Colonic mucosa (tissue), 4 donors: ENCODE data around the gene SPATA31D3. TPM values are rescaled to one million over a fixed set of nuclear protein-coding genes. Genes with fewer than 3 reads are reported as not detected.
"Not testable (repeated sequence)": the region's sequence is repeated elsewhere in the genome, so short reads cannot be mapped to it uniquely, and the experiment has no call there.

Experiments used
- DNase-seq: peaks from one replicate; pipeline ENCODE4 v3.0.0-alpha.2; 2020
- H3K27ac ChIP-seq: fragments of 200-600 bp; one replicate; pipeline ENCODE4 v1.8.0; 2021
- H3K27me3 ChIP-seq: fragments of 200-600 bp; one replicate; pipeline ENCODE4 v1.8.0; 2021
- H3K36me3 ChIP-seq: fragments of 200-600 bp; one replicate; pipeline ENCODE4 v1.8.0; 2021
- H3K4me1 ChIP-seq: fragments of 200-600 bp; one replicate; pipeline ENCODE4 v1.8.0; 2021; ENCODE audit warnings: mild to moderate bottlenecking
- H3K4me3 ChIP-seq: fragments of 200-600 bp; one replicate; pipeline ENCODE4 v1.8.0; 2021
- H3K9ac ChIP-seq, 2 donors: one replicate each; pipeline ENCODE4 v1.7.0; 2013; ENCODE audit warnings: control low read depth in 2 of 2, low read depth in 2 of 2, low read length in 2 of 2
- H3K9me3 ChIP-seq: fragments of 200-600 bp; one replicate; pipeline ENCODE4 v1.8.0; 2021
- CTCF ChIP-seq: fragments of 200-600 bp; IDR thresholded peaks from one replicate; pipeline ENCODE4 v1.8.0; 2022; ENCODE audit warnings: antibody characterized with exemption, mild to moderate bottlenecking
- intact Hi-C: fragments of 100-400 bp; cut with DNase I; formaldehyde crosslinking; loops from one replicate; pipeline ENCODE4 v1.14.1; 2022
- total RNA-seq, 2 donors: library from RNA; stranded (reverse); fragmentation: NEBNext Ultra II Directional in 1 of 2; extraction: Animal tissue kit (Norgen Biotek cat#: 25700) in 1 of 2; gene quantifications; one replicate each; pipeline ENCODE4 v1.2.1, GENCODE V29; 2021
- donor health status: healthy.
- donor health status: DM: no; HTN: no; CAD: no.
- donor health status: DM: no; HTN: no; CAD: no.

Gene SPATA31D3
- total RNA-seq, 2 donors from 2014 or later = not detected

- Histone ChIP-seq H3K9me3 (no peaks in the 10 kb centered on the region), H3K4me3 (no peak overlapping the region), H3K36me3 (no peaks in the 10 kb centered on the region), H3K27me3 (no peaks in the 10 kb centered on the region), H3K27ac (no peak overlapping the region), H3K4me1 (no peaks in the 10 kb centered on the region), H3K9ac (no peak overlapping the region)
- intact Hi-C loops = no loop called here
- TF ChIP-seq CTCF = no peak
- no peak for DNase-seq
Observed at GRCh38 chr9:81902626-81903025, 40.7 kb upstream of the SPATA31D3 start.

- no peaks in the 10 kb centered on the region for H3K36me3 ChIP-seq
- no peaks in the 10 kb centered on the region for H3K4me1 ChIP-seq
- no peak for TF ChIP-seq CTCF
- no peaks in the 10 kb centered on the region for H3K27me3 ChIP-seq
- DNase-seq = no peak
- H3K4me3 ChIP-seq = no peak overlapping the region
- intact Hi-C loops = no loop called here
- H3K9me3 ChIP-seq = no peaks in the 10 kb centered on the region
- H3K27ac ChIP-seq = no peak overlapping the region
- H3K9ac ChIP-seq = no peak overlapping the region
Observed at GRCh38 chr9:81906671-81907070, 36.6 kb upstream of the SPATA31D3 start.

GRCh38 chr9:81912135-81912534 is 31.2 kb upstream of the SPATA31D3 start:
- intact Hi-C loops = no loop called here
- no peak overlapping the region for H3K27ac ChIP-seq
- no peak for DNase-seq
- H3K9ac ChIP-seq = no peak overlapping the region
- no peak for TF ChIP-seq CTCF
- no peaks in the 10 kb centered on the region for H3K9me3 ChIP-seq
- no peaks in the 10 kb centered on the region for H3K4me1 ChIP-seq
- no peak overlapping the region for H3K4me3 ChIP-seq
- no peaks in the 10 kb centered on the region for H3K36me3 ChIP-seq
- H3K27me3 ChIP-seq = no peaks in the 10 kb centered on the region

GRCh38 chr9:81915801-81916505 is 27.3 kb upstream of the SPATA31D3 start:
- Histone ChIP-seq H3K4me3 (no peak overlapping the region), H3K4me1 (no peaks in the 10 kb centered on the region)
- intact Hi-C loops = no loop called here

GRCh38 chr9:81918507-81918906 is 24.8 kb upstream of the SPATA31D3 start:
- intact Hi-C loops, H3K9me3 ChIP-seq, H3K4me1 ChIP-seq, H3K4me3 ChIP-seq, DNase-seq, H3K36me3 ChIP-seq, H3K27ac ChIP-seq, H3K9ac ChIP-seq, H3K27me3 ChIP-seq: not testable (repeated sequence)

More at GRCh38 chr9:81915801-81916505, 27.3 kb upstream of the SPATA31D3 start:
- no peak overlapping the region for H3K9ac ChIP-seq
- H3K9me3 ChIP-seq = no peaks in the 10 kb centered on the region
- H3K27me3 ChIP-seq = no peaks in the 10 kb centered on the region
- DNase-seq = no peak
- no peak for TF ChIP-seq CTCF
- H3K27ac ChIP-seq = no peak overlapping the region
- H3K36me3 ChIP-seq = no peaks in the 10 kb centered on the region

- H3K4me1 ChIP-seq, H3K27me3 ChIP-seq, H3K27ac ChIP-seq, H3K36me3 ChIP-seq, DNase-seq, H3K4me3 ChIP-seq, H3K9ac ChIP-seq, H3K9me3 ChIP-seq, intact Hi-C loops: not testable (repeated sequence)
Observed at GRCh38 chr9:81928305-81928704, 15.0 kb upstream of the SPATA31D3 start, which contains the start of gene SPATA31D4. Gene SPATA31D4 (plus strand): TSS chr9:81928428. CDS start chr9:81928514, 86 bp downstream.

GRCh38 chr9:81930147-81930546 is 13.2 kb upstream of the SPATA31D3 start:
- DNase-seq, H3K4me3 ChIP-seq, H3K27me3 ChIP-seq, H3K36me3 ChIP-seq, H3K9me3 ChIP-seq, H3K9ac ChIP-seq, H3K4me1 ChIP-seq, intact Hi-C loops, H3K27ac ChIP-seq: not testable (repeated sequence)

- intact Hi-C loops, H3K4me1 ChIP-seq, H3K27ac ChIP-seq, H3K9me3 ChIP-seq, H3K27me3 ChIP-seq, H3K36me3 ChIP-seq, H3K9ac ChIP-seq, DNase-seq, H3K4me3 ChIP-seq: not testable (repeated sequence)
Observed at GRCh38 chr9:81933547-81933946, 9.8 kb upstream of the SPATA31D3 start.

- H3K36me3 ChIP-seq, H3K4me3 ChIP-seq, intact Hi-C loops, H3K9me3 ChIP-seq, DNase-seq, H3K4me1 ChIP-seq, H3K27me3 ChIP-seq, H3K9ac ChIP-seq, H3K27ac ChIP-seq: not testable (repeated sequence)
Observed at GRCh38 chr9:81948650-81949049, 5.3 kb downstream of the SPATA31D3 start.
